Breast epithelium (tissue), 4 donors: ENCODE results near the gene TOX3. TPM values are rescaled to one million over a fixed set of nuclear protein-coding genes. Genes with fewer than 3 reads are reported as not detected.

ENCODE experiments used
- DNase-seq, 2 donors: peaks; one replicate each; pipeline ENCODE4 v3.0.0-alpha.2; 2019; ENCODE audit warnings: low spot score in 2 of 2
- H3K27ac ChIP-seq, 2 donors: fragments of 200-600 bp; sonication (generic) in 1 of 2; one replicate each; pipeline ENCODE4 v1.5.1; 2016 to 2019; ENCODE audit warnings: mild to moderate bottlenecking in 1 of 2
- H3K27me3 ChIP-seq, 2 donors: fragments of 200-600 bp; sonication (generic) in 1 of 2; one replicate each; pipeline versions ENCODE4 v1.5.1 to v1.6.0; 2017 to 2019; ENCODE audit warnings: control low read depth in 1 of 2, mild to moderate bottlenecking in 1 of 2
- H3K36me3 ChIP-seq: fragments of 200-600 bp; one replicate; pipeline ENCODE4 v1.5.1; 2019
- H3K4me1 ChIP-seq, 2 donors: fragments of 200-600 bp; sonication (generic); one replicate each; pipeline ENCODE4 v1.5.1; 2016 to 2019; ENCODE audit warnings: control low read depth in 1 of 2
- H3K4me3 ChIP-seq, 3 donors: fragments of 200-600 bp; sonication (generic); 1 replicate in 2 of 3; 2 replicates in 1 of 3; pipeline ENCODE4 v1.5.1; 2016 to 2019; ENCODE audit warnings: mild to moderate bottlenecking in 3 of 3, moderate library complexity in 2 of 3
- H3K9me3 ChIP-seq, 2 donors: fragments of 200-600 bp; sonication (generic) in 1 of 2; one replicate each; pipeline ENCODE4 v1.5.1; 2016 to 2019; ENCODE audit warnings: control low read depth in 1 of 2
- POLR2A ChIP-seq: fragments of 450-650 bp; IDR thresholded peaks from one replicate; pipeline ENCODE4 v1.6.1; 2016; ENCODE audit warnings: antibody characterized with exemption, mild to moderate bottlenecking, moderate library complexity
- POLR2AphosphoS5 ChIP-seq, 3 donors: sonication (generic); formaldehyde crosslinking; IDR thresholded peaks; one replicate each; pipeline ENCODE4 v1.6.1; 2017; ENCODE audit warnings: antibody characterized with exemption in 3 of 3
- intact Hi-C: fragments of 100-400 bp; cut with DNase I; formaldehyde crosslinking; loops from one replicate; pipeline ENCODE4 v1.15.1; 2023; ENCODE audit warnings: low total_unique reads
- total RNA-seq, 3 donors: library from RNA; depleted of rRNA; stranded (reverse); fragments of >200 nt; gene quantifications; one replicate each; pipeline ENCODE4 v1.1.0, GENCODE V29; 2016
- TF ChIP-seq, protein P1 (sequence below), 3 donors: fragments of 450-650 bp; IDR thresholded peaks; one replicate each; pipeline ENCODE4 v1.5.1; 2016 to 2017; ENCODE audit warnings: antibody characterized with exemption in 3 of 3, mild to moderate bottlenecking in 3 of 3, moderate library complexity in 3 of 3

The TOX3 gene
- total RNA-seq, 3 donors from 2014 or later, result 6.9 to 9.2 TPM; not detected in 1

DNA sequence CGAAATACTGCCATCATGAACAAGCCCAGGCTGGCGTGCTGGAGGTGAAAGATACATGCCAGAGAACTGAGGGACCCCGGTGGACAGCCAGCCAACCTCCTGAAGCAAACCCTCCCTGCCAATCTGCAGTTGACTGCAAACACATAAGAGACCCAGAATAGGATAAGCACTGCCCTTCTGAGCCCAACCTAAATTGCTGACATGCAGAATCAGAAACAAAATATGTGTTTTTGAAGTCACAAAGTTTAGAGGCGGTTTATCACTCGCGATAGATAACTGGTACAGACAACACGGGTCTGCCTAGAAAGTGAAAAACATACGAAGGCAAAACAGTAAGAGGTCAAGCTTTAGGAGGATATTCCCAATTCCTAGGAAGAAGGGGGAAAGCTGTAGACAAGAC lies 14.6 kb downstream of the TOX3 start:
- H3K9me3 ChIP-seq, result no peaks in the 10 kb centered on the region
- no peaks in the 10 kb centered on the region for H3K27me3 ChIP-seq
- H3K27ac ChIP-seq, result no peak overlapping the region
- intact Hi-C loops, result no loop called here
- no peaks in the 10 kb centered on the region for H3K4me1 ChIP-seq
- H3K36me3 ChIP-seq, result no peaks in the 10 kb centered on the region
- no peak overlapping the region for H3K4me3 ChIP-seq
- no peak for DNase-seq
- TF ChIP-seq POLR2A, result no peak
- no peak for TF ChIP-seq POLR2AphosphoS5 (IDR thresholded peaks at IDR 0.05)
- TF ChIP-seq, protein P1, sequence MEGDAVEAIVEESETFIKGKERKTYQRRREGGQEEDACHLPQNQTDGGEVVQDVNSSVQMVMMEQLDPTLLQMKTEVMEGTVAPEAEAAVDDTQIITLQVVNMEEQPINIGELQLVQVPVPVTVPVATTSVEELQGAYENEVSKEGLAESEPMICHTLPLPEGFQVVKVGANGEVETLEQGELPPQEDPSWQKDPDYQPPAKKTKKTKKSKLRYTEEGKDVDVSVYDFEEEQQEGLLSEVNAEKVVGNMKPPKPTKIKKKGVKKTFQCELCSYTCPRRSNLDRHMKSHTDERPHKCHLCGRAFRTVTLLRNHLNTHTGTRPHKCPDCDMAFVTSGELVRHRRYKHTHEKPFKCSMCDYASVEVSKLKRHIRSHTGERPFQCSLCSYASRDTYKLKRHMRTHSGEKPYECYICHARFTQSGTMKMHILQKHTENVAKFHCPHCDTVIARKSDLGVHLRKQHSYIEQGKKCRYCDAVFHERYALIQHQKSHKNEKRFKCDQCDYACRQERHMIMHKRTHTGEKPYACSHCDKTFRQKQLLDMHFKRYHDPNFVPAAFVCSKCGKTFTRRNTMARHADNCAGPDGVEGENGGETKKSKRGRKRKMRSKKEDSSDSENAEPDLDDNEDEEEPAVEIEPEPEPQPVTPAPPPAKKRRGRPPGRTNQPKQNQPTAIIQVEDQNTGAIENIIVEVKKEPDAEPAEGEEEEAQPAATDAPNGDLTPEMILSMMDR (IDR thresholded peaks at IDR 0.05), result no peak

DNA sequence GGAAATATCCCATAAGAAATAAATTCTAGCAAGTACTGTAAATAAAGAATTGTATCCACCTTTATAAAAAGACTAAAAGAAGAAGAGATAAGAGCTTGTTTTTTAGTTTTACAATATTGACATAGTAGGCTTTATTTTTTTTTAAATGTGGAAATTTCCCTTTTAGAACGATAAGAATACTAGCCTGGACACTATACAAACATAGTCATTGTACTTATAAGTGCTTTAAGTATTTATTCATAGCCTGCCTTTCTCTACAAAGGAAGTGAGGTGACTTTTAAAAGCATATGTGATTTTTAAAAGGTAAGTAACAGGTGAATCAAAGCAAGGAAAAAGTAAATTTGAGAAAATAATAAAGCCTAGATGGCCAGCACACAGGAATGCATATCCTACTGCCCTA lies 17.7 kb downstream of the TOX3 start:
- intact Hi-C loops, result no loop called here
- Histone ChIP-seq H3K4me1 (no peaks in the 10 kb centered on the region), H3K27me3 (no peaks in the 10 kb centered on the region)

DNA sequence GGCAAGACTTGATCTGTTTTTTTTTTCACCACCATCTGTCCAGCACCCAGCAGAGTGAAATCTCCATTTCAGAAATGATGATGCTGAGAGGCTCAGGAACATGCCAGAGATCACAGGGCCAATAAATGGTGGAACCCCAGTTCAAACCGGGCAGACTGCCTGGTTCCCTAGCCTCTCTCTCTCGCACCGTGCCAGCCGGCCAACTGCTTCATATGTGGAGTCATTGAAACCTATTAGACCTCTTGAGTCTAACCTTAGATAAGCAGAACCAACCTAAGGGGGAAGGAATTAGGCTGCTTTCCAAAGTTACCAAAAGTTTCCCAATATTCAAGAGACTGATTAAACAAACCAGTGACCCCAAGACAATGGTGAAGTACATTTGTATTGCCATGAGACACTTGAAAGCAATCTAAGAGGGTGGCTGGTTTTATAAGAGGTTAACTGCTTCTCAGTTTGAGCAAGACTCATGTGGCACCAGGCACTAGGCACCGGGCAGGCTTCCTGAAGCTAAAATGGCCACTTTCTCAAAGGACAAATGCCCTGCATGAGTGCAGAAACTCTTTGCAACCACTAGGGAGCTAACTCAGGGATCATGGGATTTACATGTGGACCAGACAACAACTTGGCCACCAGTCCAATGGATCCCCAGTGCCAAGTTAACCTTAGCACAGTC lies 18.4 kb downstream of the TOX3 start:
- intact Hi-C loops, result no loop called here
- Histone ChIP-seq H3K4me3 (no peak overlapping the region), H3K9me3 (no peaks in the 10 kb centered on the region), H3K36me3 (no peaks in the 10 kb centered on the region), H3K27ac (no peak overlapping the region), H3K4me1 (no peaks in the 10 kb centered on the region), H3K27me3 (no peaks in the 10 kb centered on the region)
- TF ChIP-seq, protein P1 (IDR thresholded peaks at IDR 0.05), result no peak
- no peak for TF ChIP-seq POLR2AphosphoS5 (IDR thresholded peaks at IDR 0.05)
- TF ChIP-seq POLR2A, result no peak
- no peak for DNase-seq

More for the DNA sequence above, 17.7 kb downstream of the TOX3 start:
- no peak overlapping the region for H3K27ac ChIP-seq
- H3K4me3 ChIP-seq, result no peak overlapping the region
- no peak for DNase-seq
- no peaks in the 10 kb centered on the region for H3K36me3 ChIP-seq
- TF ChIP-seq POLR2AphosphoS5 (IDR thresholded peaks at IDR 0.05), result no peak
- no peak for TF ChIP-seq POLR2A
- TF ChIP-seq, protein P1 (IDR thresholded peaks at IDR 0.05), result no peak
- H3K9me3 ChIP-seq, result no peaks in the 10 kb centered on the region

DNA sequence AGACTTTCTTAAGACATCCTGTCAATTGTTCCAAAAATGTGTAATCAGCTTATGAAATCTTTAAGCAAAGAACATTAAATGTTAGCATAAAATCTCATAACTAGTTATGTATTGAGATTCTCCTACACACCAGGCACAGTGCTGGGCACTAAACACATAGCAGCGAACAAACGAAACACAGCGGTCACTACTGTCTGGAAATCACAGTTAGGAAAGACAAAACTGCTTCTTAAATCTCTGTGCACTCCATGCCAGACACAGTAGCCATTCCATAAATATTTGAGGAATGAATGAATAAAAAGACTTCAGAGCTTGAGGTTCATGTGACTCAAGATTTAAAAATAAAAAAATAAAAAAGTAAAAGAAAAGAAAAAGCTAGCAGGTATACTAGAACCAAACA lies 20.1 kb downstream of the TOX3 start:
- Histone ChIP-seq H3K9me3 (no peaks in the 10 kb centered on the region), H3K36me3 (no peaks in the 10 kb centered on the region), H3K27ac (no peak overlapping the region), H3K4me1 (no peaks in the 10 kb centered on the region), H3K27me3 (no peaks in the 10 kb centered on the region), H3K4me3 (no peak overlapping the region)
- intact Hi-C loops, result no loop called here
- TF ChIP-seq POLR2AphosphoS5 (IDR thresholded peaks at IDR 0.05) (no peak), POLR2A (no peak)
- TF ChIP-seq, protein P1 (IDR thresholded peaks at IDR 0.05), result no peak
- DNase-seq, result no peak

DNA sequence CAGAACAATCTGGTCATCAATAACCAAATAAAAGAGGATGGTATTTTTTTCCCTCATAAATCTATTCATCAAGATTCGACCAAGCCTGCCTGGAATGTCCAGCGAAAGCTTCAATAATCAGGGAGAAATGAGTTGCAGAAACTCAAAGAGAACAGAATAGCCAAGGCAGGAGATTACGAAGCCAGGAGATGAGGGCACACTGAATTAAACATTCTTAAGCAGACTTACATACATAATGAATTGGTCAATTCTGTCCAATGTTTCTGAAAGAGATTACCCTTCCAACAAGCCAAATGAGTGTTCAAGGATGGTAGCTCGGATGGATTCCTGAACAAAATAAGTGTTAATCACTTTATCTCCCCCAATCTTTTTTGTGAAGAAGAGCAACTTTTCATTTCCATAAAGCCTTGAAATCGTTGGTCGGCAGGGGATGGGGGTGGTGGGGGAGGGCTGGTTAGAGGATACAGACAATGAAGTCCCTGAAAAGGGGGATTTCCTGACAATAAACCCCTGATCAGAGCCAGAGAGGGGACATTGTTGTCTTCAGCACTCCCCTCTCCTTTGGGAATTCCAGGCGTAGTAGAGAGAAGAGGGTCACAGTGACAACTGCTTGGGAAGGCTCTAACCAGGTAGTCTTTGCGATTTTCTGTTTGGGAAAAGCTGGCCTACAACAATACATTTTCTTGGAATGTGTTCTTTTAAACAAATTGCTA lies 20.7 kb downstream of the TOX3 start:
- intact Hi-C loops, result no loop called here
- TF ChIP-seq, protein P1 (IDR thresholded peaks at IDR 0.05), result no peak
- TF ChIP-seq POLR2AphosphoS5 (IDR thresholded peaks at IDR 0.05) (no peak), POLR2A (no peak)
- no peak for DNase-seq
- no peak overlapping the region for H3K4me3 ChIP-seq
- H3K27ac ChIP-seq, result no peak overlapping the region
- no peaks in the 10 kb centered on the region for H3K36me3 ChIP-seq
- H3K4me1 ChIP-seq, result no peaks in the 10 kb centered on the region
- no peaks in the 10 kb centered on the region for H3K9me3 ChIP-seq
- H3K27me3 ChIP-seq, result no peaks in the 10 kb centered on the region
